ENCODE data around the gene OLFML2B.

DNA sequence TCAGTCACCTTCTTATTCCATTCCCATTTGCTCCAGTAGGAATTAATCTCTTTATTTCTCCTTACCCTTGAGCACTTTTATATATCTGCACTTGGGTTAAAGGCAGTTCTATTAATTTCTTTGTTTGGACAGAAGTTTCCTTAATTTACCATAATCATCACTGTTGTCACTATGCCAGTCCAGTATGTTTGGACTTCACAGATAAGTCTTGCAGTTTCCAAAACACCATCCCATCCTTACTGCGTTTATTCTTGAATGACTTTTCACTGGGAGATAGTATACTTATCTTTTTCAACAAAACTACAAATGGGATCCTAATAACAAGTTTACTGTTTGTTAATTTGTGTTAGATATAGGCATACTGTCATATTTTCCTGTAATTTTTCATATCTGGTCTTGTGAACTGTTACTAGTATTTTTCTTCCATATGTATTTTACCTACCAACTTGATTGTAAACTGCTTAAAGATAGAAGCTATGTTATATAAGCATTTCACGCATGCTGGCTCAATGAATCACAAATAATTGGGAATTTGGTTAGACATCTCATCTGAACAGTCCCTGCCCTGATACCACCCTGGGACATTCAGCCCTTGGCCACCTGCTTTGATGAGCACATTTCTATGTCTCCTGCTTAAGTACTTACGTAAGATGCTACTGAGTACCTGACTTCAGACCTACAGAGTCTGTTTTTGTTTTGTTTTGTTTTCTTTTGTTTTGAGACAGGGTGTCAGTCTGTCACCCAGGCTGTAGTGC, 78.2 kb downstream of the OLFML2B start:
- no peak for TF ChIP-seq POLR2AphosphoS5 (IDR thresholded peaks at IDR 0.05; ENCODE audit: borderline replicate concordance, low read depth, low read length)
- no peak for TF ChIP-seq EZH2 (IDR thresholded peaks at IDR 0.05)
